Loucy (cell line): ENCODE measurements around the gene GAPVD1.

Source experiments
- CTCF ChIP-seq: fragments of 200-600 bp; sonication (generic); conservative IDR thresholded peaks from 2 replicates; pipeline ENCODE4 v1.5.1; 2014; ENCODE audit warnings: mild to moderate bottlenecking, antibody characterized with exemption, low read length
- EZH2phosphoT487 ChIP-seq: fragments of 200-600 bp; IDR thresholded peaks from 2 replicates; pipeline ENCODE4 v1.6.1; 2018; ENCODE audit warnings: antibody characterized with exemption, mild to moderate bottlenecking, moderate library complexity, borderline replicate concordance

- TF ChIP-seq CTCF (no peak), EZH2phosphoT487 (no peak)
Observed at GRCh38 chr9:125397736-125398135, 136.1 kb downstream of the GAPVD1 start.
